HG03108 (cell line): ENCODE results near the gene MCM7.
A peak's percentile ranks its signal among the peaks of the same experiment; 100 is the strongest.

Experiments used
- ATAC-seq: cut with Tn5 transposase; IDR thresholded peaks from one replicate; pipeline ENCODE4 v1.9.1; 2021; ENCODE audit warnings: moderate library complexity; ENCODE audit not compliant: unreplicated experiment

The MCM7 gene

GRCh38 chr7:100124301-100125230 is 23.4 kb upstream of the MCM7 start:
- ATAC-seq = no peak

- ATAC-seq = no peak
These were observed 21.4 kb upstream of the MCM7 start for GRCh38 chr7:100122568-100122967.

- no peak for ATAC-seq
These were observed 20.9 kb upstream of the MCM7 start for GRCh38 chr7:100122067-100122466.

GRCh38 chr7:100120733-100121036 is 19.5 kb upstream of the MCM7 start:
- ATAC-seq = no peak

GRCh38 chr7:100119970-100120732 is 19.0 kb upstream of the MCM7 start:
- peak; percentile 29 for ATAC-seq

- peak; percentile 62 for ATAC-seq
These were observed 18.1 kb upstream of the MCM7 start, which contains the start of the genes CNPY4 and TAF6 for GRCh38 chr7:100119072-100119969. TSS of gene CNPY4 (plus strand) at chr7:100119634. CDS start at chr7:100119745, 111 bp downstream. TSS of gene TAF6 (minus strand) at chr7:100119358. CDS start at chr7:100114209, 5,149 bp downstream.

GRCh38 chr7:100118388-100119071 is 17.3 kb upstream of the MCM7 start:
- ATAC-seq = no peak

- ATAC-seq = no peak
These were observed 13.8 kb upstream of the MCM7 start for GRCh38 chr7:100115026-100115425.

GRCh38 chr7:100111914-100112313 is 10.7 kb upstream of the MCM7 start:
- ATAC-seq = no peak

GRCh38 chr7:100111156-100111555 is 10.0 kb upstream of the MCM7 start:
- ATAC-seq = no peak

GRCh38 chr7:100109521-100110163 is 8.4 kb upstream of the MCM7 start:
- no peak for ATAC-seq

- ATAC-seq = no peak
These were observed 6.7 kb upstream of the MCM7 start for GRCh38 chr7:100107890-100108289.

- ATAC-seq = no peak
These were observed 6.0 kb upstream of the MCM7 start for GRCh38 chr7:100107125-100107737.

- no peak for ATAC-seq
These were observed 5.4 kb upstream of the MCM7 start for GRCh38 chr7:100106633-100107032.

GRCh38 chr7:100105534-100105933 is 4.3 kb upstream of the MCM7 start:
- ATAC-seq = no peak

GRCh38 chr7:100102950-100103840 is 2.0 kb upstream of the MCM7 start:
- ATAC-seq = no peak

GRCh38 chr7:100100420-100101015 is 679 bp downstream of the MCM7 start:
- peak; percentile 62 for ATAC-seq

GRCh38 chr7:100099452-100099851 is 1.7 kb downstream of the MCM7 start:
- ATAC-seq = no peak
